ENCODE measurements around the gene SSR2.

The SSR2 gene

GRCh38 chr1:156064615-156065014 is 43.9 kb upstream of the SSR2 start:
- Histone ChIP-seq H3F3A (ENCODE audit: insufficient read depth) (no peaks in the 10 kb centered on the region), H3K9ac (ENCODE audit: low read length) (no peak overlapping the region), H3K36me3 (ENCODE audit: low read length) (no peaks in the 10 kb centered on the region), H3K9me2 (replicated peaks; ENCODE audit: insufficient read depth, low read length) (no peaks in the 10 kb centered on the region), H3K27ac (ENCODE audit: low read depth, low read length) (no peak overlapping the region), H3K4me2 (ENCODE audit: low read depth, low read length, poor library complexity, severe bottlenecking) (no peak overlapping the region), H3K9me3 (ENCODE audit: insufficient read depth, low read length) (no peaks in the 10 kb centered on the region), H3K4me3 (ENCODE audit: insufficient read depth, low read length, poor library complexity, severe bottlenecking) (no peak overlapping the region), H4K20me1 (ENCODE audit: low read depth, low read length) (no peaks in the 10 kb centered on the region), H2AFZ (ENCODE audit: low read depth, low read length, severe bottlenecking) (no peak overlapping the region), H3K27me3 (ENCODE audit: low read length) (no peaks in the 10 kb centered on the region), H3K79me2 (ENCODE audit: insufficient read depth, low read length) (no peaks in the 10 kb centered on the region)
- TF ChIP-seq EZH2phosphoT487 (conservative IDR thresholded peaks at IDR 0.05; ENCODE audit: low read length): no peak
- TF ChIP-seq CTCF (IDR thresholded peaks at IDR 0.05; ENCODE audit: insufficient read depth, low read length, poor library complexity, severe bottlenecking): no peak

- H3K27me3 ChIP-seq (ENCODE audit: low read length): no peaks in the 10 kb centered on the region
- no peak overlapping the region for H3K4me2 ChIP-seq (ENCODE audit: low read depth, low read length, poor library complexity, severe bottlenecking)
- no peaks in the 10 kb centered on the region for H4K20me1 ChIP-seq (ENCODE audit: low read depth, low read length)
- no peak overlapping the region for H3K4me3 ChIP-seq (ENCODE audit: insufficient read depth, low read length, poor library complexity, severe bottlenecking)
- H3F3A ChIP-seq (ENCODE audit: insufficient read depth): no peaks in the 10 kb centered on the region
- no peak overlapping the region for H3K27ac ChIP-seq (ENCODE audit: low read depth, low read length)
- H3K79me2 ChIP-seq (ENCODE audit: insufficient read depth, low read length): no peaks in the 10 kb centered on the region
- H3K9me3 ChIP-seq (ENCODE audit: insufficient read depth, low read length): no peaks in the 10 kb centered on the region
- H3K36me3 ChIP-seq (ENCODE audit: low read length): no peaks in the 10 kb centered on the region
- TF ChIP-seq EZH2phosphoT487 (conservative IDR thresholded peaks at IDR 0.05; ENCODE audit: low read length) (no peak), CTCF (IDR thresholded peaks at IDR 0.05; ENCODE audit: insufficient read depth, low read length, poor library complexity, severe bottlenecking) (no peak)
- no peak overlapping the region for H2AFZ ChIP-seq (ENCODE audit: low read depth, low read length, severe bottlenecking)
- no peak overlapping the region for H3K9ac ChIP-seq (ENCODE audit: low read length)
- no peaks in the 10 kb centered on the region for H3K9me2 ChIP-seq (replicated peaks; ENCODE audit: insufficient read depth, low read length)
These were observed 43.2 kb upstream of the SSR2 start for GRCh38 chr1:156063997-156064285.

- no peak overlapping the region for H3K9ac ChIP-seq (ENCODE audit: low read length)
- no peak overlapping the region for H3K4me2 ChIP-seq (ENCODE audit: low read depth, low read length, poor library complexity, severe bottlenecking)
- no peaks in the 10 kb centered on the region for H3K9me2 ChIP-seq (replicated peaks; ENCODE audit: insufficient read depth, low read length)
- no peaks in the 10 kb centered on the region for H3K79me2 ChIP-seq (ENCODE audit: insufficient read depth, low read length)
- H3K9me3 ChIP-seq (ENCODE audit: insufficient read depth, low read length): no peaks in the 10 kb centered on the region
- no peak overlapping the region for H2AFZ ChIP-seq (ENCODE audit: low read depth, low read length, severe bottlenecking)
- H3F3A ChIP-seq (ENCODE audit: insufficient read depth): no peaks in the 10 kb centered on the region
- no peaks in the 10 kb centered on the region for H3K36me3 ChIP-seq (ENCODE audit: low read length)
- no peak overlapping the region for H3K27ac ChIP-seq (ENCODE audit: low read depth, low read length)
- no peaks in the 10 kb centered on the region for H3K27me3 ChIP-seq (ENCODE audit: low read length)
- TF ChIP-seq EZH2phosphoT487 (conservative IDR thresholded peaks at IDR 0.05; ENCODE audit: low read length): no peak
- TF ChIP-seq CTCF (IDR thresholded peaks at IDR 0.05; ENCODE audit: insufficient read depth, low read length, poor library complexity, severe bottlenecking): no peak
- no peak overlapping the region for H3K4me3 ChIP-seq (ENCODE audit: insufficient read depth, low read length, poor library complexity, severe bottlenecking)
- H4K20me1 ChIP-seq (ENCODE audit: low read depth, low read length): no peaks in the 10 kb centered on the region
These were observed 41.4 kb upstream of the SSR2 start for GRCh38 chr1:156062189-156062588.
